Measurements from ENCODE around the gene CCDC152. TPM values are rescaled to one million over a fixed set of nuclear protein-coding genes. Genes with fewer than 3 reads are reported as not detected.
"Not testable (repeated sequence)": the region's sequence is repeated elsewhere in the genome, so short reads cannot be mapped to it uniquely, and the experiment has no call there.

Gene CCDC152
- total RNA-seq, 1 donor from 2014 or later, result 0.70 TPM

GRCh38 chr5:42811591-42812446 lies 55.2 kb downstream of the CCDC152 start, which contains the start of gene SELENOP:
TSS of gene SELENOP (minus strand) at chr5:42811892. CDS start at chr5:42808353, 3,539 bp downstream.
- DNase-seq (ENCODE audit: low spot score) (peak; percentile 80), ATAC-seq (peak; percentile 79)

DNA sequence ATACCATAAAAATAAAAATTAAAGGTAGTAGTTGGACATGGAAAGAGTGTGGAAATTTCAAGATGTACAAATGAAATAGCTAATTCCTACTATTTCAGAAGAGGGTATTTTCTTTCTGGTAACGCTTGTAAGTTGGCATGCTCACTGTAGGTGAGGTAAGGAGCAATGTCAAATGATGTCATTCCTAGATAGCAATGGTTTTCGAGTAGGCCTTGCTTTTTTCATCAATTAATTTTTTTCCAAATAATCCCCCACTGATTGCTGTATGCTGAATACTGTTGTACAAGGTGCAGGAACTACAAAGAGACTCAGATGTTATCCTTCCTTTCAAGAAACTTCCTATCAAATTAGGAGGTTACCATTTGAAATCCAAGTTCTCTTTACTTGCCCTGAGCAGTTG lies 56.0 kb downstream of the CCDC152 start:
- DNase-seq (ENCODE audit: low spot score) (no peak), ATAC-seq (no peak)

DNA sequence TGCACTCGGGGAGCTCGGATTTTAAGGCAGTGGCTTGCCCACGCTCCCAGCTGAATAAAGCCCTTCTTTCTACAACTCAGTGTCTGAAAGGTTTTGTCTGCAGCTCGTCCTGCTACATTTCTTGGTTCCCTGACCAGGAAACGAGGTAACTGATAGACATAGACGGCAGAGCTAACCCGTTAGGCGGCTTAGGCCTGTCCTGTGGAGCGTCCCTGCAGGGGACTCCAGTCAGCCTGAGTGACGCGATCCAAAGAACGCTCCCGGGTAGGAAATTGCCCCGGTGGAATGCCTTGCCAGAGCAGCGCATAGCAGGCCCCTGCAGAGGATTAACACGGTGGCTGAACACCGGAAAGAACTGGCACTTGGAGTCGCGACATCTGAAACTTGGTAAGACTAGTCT lies 56.9 kb downstream of the CCDC152 start:
- peak; percentile 58 for ATAC-seq
- peak; percentile 69 for DNase-seq (ENCODE audit: low spot score)

DNA sequence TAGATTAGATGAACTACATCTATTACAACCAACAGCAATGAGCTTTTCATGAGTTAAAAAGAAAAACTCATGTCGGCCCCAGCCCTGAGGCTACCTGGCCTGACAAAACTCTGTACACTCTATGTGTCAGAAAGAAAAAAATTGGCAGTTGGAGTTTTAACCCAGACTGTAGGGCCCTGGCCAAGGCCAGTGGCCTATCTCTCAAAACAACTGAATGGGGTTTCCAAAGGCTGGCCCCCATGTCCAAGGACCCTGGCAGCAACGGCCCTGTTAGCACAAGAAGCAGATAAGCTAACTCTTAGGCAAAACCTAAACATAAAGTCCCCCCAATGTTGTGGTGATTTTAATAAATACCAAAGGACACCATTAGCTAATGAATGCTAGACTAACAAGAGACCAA lies 59.9 kb downstream of the CCDC152 start:
- not testable (repeated sequence) for DNase-seq (ENCODE audit: low spot score); ATAC-seq

- ATAC-seq, result peak; percentile 4
Observed at GRCh38 chr5:42819745-42820144, 63.1 kb downstream of the CCDC152 start.

GRCh38 chr5:42822548-42822947 lies 65.9 kb downstream of the CCDC152 start:
- no peak for ATAC-seq

More at GRCh38 chr5:42819745-42820144, 63.1 kb downstream of the CCDC152 start:
- no peak for DNase-seq (ENCODE audit: low spot score)

DNA sequence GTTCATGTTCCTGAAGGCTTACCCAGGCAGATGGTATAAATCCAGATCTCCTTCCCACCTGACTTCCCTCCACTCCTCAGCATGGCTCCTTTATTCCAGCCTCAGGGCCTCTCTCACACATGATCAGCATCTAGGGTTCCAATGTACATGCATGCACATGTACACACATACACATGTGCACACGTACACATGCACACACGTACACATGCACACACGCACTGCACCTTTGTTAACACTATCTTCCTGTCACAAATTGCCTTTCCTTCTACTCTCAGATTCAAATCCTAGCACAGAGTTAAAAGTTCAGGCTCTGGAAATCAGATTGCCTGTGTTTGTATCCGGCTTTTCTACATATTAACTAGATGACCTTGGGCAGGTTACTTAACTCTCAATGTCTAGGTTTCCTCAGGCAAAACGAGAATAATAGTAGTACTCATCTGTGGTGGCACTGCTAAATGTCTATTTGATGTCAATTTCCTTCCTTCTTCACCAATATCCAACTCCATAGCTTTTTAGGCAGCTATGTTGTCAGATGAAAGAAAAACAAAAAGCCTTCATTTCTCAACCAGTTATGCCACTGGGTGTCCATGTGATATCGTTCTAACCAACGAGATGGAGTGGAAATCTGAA lies 67.8 kb downstream of the CCDC152 start:
- DNase-seq (ENCODE audit: low spot score), result no peak
- ATAC-seq, result peak; percentile 70

More at GRCh38 chr5:42822548-42822947, 65.9 kb downstream of the CCDC152 start:
- DNase-seq (ENCODE audit: low spot score), result no peak

DNA sequence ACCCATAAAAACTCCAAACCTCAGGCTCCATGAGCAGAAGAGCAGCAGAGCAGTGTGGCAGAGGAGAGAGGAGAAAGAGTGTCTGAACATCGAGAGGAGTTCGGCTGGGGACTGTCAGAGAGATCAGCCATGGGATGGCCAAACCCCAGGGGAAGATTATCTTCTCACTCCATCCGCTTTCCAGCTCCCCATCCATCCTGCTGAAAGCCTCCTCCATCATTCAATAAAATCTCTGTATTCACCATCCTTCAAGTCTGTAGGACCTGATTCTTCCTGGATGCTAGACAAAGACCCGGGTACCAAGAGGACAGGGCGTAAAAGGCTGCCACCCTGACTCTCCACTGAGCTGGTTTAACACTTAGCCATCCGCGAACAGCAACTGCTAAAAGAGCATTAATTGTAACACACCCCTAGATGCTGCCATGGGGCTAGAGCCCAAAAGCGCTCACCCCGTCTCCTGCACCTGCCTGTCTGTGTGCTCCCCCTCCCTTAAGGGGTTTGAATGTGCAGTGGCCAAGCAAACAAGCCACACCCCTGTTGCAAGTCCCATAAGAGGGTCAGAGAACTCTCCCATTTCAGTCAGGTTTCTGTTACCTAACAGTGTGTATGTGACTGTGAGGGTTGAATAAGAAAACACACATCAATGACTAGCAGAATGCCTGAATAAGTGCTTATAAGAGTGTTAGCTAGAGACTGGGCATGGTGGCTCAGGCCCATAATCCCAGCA lies 69.0 kb downstream of the CCDC152 start:
- ATAC-seq (peak; percentile 78), DNase-seq (ENCODE audit: low spot score) (no peak)

DNA sequence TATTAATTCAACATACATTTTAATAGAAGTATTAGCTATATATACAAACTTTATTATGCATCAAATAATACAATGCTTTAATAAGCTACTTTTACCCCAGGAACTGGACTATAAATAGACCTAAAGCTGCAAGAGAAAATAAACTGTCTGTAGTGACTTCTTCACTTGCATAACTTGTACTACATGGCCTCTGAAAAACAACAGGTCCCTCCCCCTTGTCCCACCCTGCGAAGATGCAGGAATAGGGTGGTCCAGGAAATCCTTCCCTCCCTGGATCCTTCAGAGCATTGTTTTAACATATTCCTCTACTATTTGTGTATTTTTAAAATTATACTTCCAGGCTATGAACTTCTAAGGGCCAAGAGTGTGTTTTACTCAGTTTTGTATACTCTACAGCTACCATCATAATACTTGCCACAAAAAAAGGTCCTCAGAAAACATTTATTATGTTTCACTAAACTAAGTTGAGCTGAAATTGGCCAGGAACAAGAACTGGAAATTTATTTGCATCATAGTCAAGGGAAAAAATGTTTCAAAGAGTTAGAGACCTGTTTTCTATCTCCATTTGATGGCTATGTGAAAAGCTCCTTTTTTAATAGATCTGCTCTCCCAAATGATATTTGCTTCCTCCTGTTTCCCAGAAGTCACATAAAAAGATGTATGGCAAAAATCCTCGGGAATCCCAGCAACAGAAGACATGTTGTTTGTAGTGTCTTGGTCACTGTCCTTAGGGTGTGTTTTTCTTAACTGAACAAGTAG lies 70.3 kb downstream of the CCDC152 start:
- no peak for ATAC-seq
- DNase-seq (ENCODE audit: low spot score), result no peak

DNA sequence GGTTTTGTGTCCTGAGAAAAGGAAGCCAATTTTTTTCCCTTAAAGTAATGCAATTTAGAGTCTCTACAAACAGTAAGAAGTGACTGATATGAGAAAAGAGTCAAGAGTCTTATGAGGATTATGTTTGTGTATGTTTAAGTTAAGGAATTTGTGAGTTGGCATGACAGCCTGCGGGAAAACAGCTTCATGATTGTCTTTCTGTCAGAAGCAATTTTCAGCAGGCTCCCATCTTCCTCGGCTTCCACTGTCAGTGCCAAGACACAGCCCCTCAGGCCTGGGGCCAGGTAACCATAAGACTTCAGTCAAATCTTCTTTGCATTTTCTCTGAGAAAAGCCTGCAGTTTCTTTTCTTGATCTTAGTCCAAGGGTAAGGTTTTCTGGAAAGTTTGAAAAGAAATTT lies 72.1 kb downstream of the CCDC152 start:
- no peak for ATAC-seq
- DNase-seq (ENCODE audit: low spot score), result no peak

DNA sequence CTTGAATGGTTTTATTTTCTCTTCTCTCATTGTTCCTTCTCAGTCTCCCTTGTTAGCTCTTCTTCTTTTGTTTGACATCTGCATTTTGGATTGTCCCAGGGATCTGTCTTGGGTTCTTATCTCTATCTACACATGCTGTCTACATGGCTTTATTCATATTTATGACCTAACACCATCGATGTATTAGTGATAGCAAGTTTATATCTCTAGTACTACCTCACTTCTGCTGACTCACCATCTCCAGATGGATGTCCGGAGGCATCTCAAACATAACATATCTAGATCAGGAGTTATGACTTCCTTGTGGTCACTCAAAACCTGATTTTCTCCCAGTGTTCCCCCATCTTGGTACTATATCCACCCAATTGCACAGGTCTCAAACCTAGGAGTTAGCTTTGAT lies 74.3 kb downstream of the CCDC152 start:
- ATAC-seq, result no peak
- DNase-seq (ENCODE audit: low spot score), result no peak

DNA sequence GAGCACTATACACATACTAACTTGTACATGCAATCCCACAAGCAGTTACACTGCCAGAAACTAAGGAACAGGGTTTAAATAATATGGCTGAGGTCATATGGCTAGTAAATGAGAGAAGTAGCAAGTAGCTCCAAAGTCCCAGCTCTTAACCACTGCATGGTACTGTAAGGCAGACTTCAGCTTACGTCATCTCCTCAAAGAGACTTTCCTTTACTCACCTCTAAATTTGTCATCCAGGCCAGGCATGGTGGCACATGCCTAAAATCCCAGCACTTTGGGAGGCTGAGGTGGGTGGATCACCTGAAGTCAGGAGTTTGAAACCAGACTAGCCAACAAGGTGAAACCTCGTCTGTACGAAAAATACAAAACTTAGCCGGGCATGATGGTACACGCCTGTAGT lies 75.4 kb downstream of the CCDC152 start:
- ATAC-seq, result no peak
- no peak for DNase-seq (ENCODE audit: low spot score)

- no peak for DNase-seq (ENCODE audit: low spot score)
- no peak for ATAC-seq
Observed at GRCh38 chr5:42836070-42836769, 79.6 kb downstream of the CCDC152 start.

DNA sequence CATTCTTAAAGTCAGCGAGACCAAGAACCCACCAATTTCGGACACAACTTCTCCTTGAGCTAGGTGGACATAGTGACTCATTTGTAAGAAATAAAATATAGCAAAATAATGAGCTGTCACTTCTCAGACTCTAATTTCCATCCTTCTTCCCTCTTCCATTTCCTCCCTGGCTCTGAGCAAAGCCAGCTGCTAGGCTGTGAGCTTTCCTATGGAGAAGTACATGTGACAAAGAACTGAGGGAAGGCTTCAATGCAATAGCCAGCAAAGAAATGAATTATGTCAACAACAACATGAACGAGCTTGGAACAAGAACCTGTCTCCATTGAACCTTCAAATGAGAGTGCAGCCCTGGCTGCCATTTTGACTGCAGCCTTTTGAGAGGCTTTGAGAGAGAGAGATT lies 81.0 kb downstream of the CCDC152 start:
- ATAC-seq, result no peak

GRCh38 chr5:42839196-42839595 lies 82.6 kb downstream of the CCDC152 start:
- no peak for DNase-seq (ENCODE audit: low spot score)
- ATAC-seq, result no peak

More for the DNA sequence above, 81.0 kb downstream of the CCDC152 start:
- no peak for DNase-seq (ENCODE audit: low spot score)

DNA sequence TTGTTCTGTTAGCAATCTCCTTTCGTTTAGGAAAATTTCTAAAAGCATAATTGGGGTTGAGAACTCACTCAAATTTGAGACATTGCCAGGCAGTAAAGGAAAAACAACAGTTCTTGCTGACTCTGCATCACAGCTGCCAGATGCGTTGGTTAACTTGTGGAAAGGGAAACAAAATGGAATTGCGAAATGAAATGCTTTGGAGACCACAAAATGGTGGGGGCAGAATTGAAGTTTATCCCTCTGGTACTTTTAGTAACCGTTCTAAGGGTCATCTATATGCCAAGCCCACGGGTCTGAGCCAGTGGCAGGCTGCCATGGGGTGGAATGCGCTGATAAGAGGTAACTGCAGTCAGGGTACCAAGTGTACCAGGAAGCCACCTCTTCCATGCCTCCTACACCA lies 83.7 kb downstream of the CCDC152 start:
- DNase-seq (ENCODE audit: low spot score) (peak; percentile 91), ATAC-seq (peak; percentile 83)

DNA sequence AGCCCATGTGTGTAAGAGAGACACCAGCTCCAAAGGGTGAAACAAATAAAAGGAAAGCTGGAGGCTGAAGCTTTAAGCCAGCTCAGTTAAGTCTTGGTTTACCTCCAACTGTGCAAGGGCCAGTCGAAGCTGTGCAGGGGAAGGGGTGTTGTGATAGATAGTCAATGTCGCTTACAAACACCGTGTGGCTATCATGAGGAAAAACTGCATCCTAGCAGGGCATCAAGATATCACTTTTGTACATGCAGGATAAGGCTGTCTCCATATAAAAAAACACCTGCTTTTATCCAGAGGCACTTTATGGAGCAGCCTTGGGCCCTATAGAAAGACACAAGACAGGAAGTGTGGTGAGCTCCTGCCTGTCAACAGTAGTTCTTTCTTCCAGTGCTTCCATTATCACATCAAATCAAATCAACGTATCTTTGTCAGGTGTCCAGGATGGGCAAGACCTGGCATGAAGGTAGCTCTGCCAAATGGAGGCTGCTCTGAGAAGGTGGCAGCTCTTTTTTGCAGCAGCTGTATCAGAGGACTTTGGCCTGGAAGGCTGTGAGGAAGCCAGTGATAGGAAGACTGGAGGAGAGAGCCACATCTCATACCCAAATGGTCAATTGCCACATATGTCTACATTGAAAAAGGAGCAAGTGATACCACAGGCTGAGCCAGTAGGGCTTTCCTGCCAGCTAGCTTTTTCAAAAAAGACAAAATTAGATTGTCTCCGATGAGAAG lies 84.4 kb downstream of the CCDC152 start:
- ATAC-seq (peak; percentile 51), DNase-seq (ENCODE audit: low spot score) (no peak)

- peak; percentile 6 for ATAC-seq
- no peak for DNase-seq (ENCODE audit: low spot score)
Observed at GRCh38 chr5:42842921-42843641, 86.5 kb downstream of the CCDC152 start.
